HCT116 (cell line): ENCODE data around the gene CDH2. TPM values are rescaled to one million over a fixed set of nuclear protein-coding genes. Genes with fewer than 3 reads are reported as not detected.

Experiments
- ATAC-seq: fragments of 200-7000 bp; cut with Tn5 transposase; 2 replicates; pipeline ENCODE4 v1.9.1; 2020; ENCODE audit warnings: mild to moderate bottlenecking, moderate library complexity
- BruUV-seq: library from RNA; stranded (reverse); fragments of 400-500 nt; replicated peaks from 2 replicates; lab custom pipeline; 2021; lab: Mats Ljungman, UMichigan
- CTCF ChIA-PET: fragments of 300-600 bp; sonication (Branson Sonifier 250); formaldehyde crosslinking; loops from one replicate; lab custom pipeline; 2021; ENCODE audit warnings: antibody characterized with exemption; lab: Charles Lee
- POLR2A ChIA-PET: fragments of 300-600, 350-600 bp; sonication (Branson Sonifier 250); formaldehyde crosslinking; loops from one replicate; lab custom pipeline; 2021; ENCODE audit warnings: antibody characterized with exemption; lab: Charles Lee
- RAD21 ChIA-PET, 2 experiments: fragments of 300-600 bp; sonication (Branson Sonifier 250); formaldehyde crosslinking; loops; one replicate each; lab custom pipeline; 2023; ENCODE audit warnings: low total read pairs in 2 of 2; ENCODE audit not compliant: uncharacterized antibody in 2 of 2, unreplicated experiment in 2 of 2, low non-redundant PET in 1 of 2; lab: Charles Lee
- DNase-seq: peaks from one replicate; pipeline ENCODE4 v3.0.0-alpha.2; 2010; ENCODE audit warnings: low read depth, low spot score
- H2AFZ ChIP-seq: fragments of 200-600 bp; shearing (Covaris generic), sonication (generic); 2 replicates; pipeline ENCODE4 v1.6.1; 2017; ENCODE audit warnings: low read depth, mixed run types, mixed read lengths, antibody characterized with exemption, low read length; ENCODE audit not compliant: poor library complexity, severe bottlenecking
- H3K27ac ChIP-seq: 2 replicates; pipeline ENCODE4 v1.5.1; 2012; ENCODE audit warnings: low read depth, low read length
- H3K27me3 ChIP-seq: fragments of 200-600 bp; sonication (generic); 2 replicates; pipeline ENCODE4 v1.6.1; 2016; ENCODE audit warnings: mixed run types, low read length, mixed read lengths; ENCODE audit not compliant: insufficient read depth
- H3K36me3 ChIP-seq, 2 experiments: fragments of 200-500 bp in 1 of 2; fragments of 200-600 bp in 1 of 2; sonication (Bioruptor generic) in 1 of 2; sonication (generic) in 1 of 2; 2 replicates each; pipeline versions ENCODE4 v1.5.1 to v1.6.1; 2014 to 2016; ENCODE audit warnings: low read length in 2 of 2, inconsistent platforms in 1 of 2, mixed read lengths in 1 of 2, mixed run types in 1 of 2; ENCODE audit not compliant: insufficient read depth in 2 of 2, control insufficient read depth in 1 of 2
- H3K4me1 ChIP-seq, 2 experiments: fragments of 200-600 bp in 1 of 2; sonication (generic) in 1 of 2; 2 replicates each; pipeline versions ENCODE4 v1.5.1 to v1.6.1; 2012 to 2017; ENCODE audit warnings: low read length in 2 of 2, inconsistent platforms in 1 of 2, mild to moderate bottlenecking in 1 of 2, mixed read lengths in 1 of 2, mixed run types in 1 of 2, moderate library complexity in 1 of 2; ENCODE audit not compliant: insufficient read depth in 2 of 2, control insufficient read depth in 1 of 2
- H3K4me2 ChIP-seq: fragments of 200-600 bp; sonication (generic); 2 replicates; pipeline ENCODE4 v1.6.1; 2017; ENCODE audit warnings: mixed run types, low read length, mixed read lengths
- H3K4me3 ChIP-seq, 2 experiments: fragments of 200-600 bp in 1 of 2; sonication (generic) in 1 of 2; replicated peaks in 1 of 2; 2 replicates each; pipeline ENCODE4 v1.5.1; 2011 to 2016; ENCODE audit warnings: low read length in 2 of 2, control low read depth in 1 of 2, low read depth in 1 of 2, mild to moderate bottlenecking in 1 of 2, mixed read lengths in 1 of 2, mixed run types in 1 of 2
- H3K79me2 ChIP-seq: fragments of 200-600 bp; sonication (generic); 2 replicates; pipeline ENCODE4 v1.6.1; 2017; ENCODE audit warnings: mild to moderate bottlenecking, mixed run types, low read length, moderate library complexity, mixed read lengths; ENCODE audit not compliant: insufficient read depth
- H3K9ac ChIP-seq: fragments of 200-600 bp; sonication (generic); 2 replicates; pipeline ENCODE4 v1.6.1; 2016; ENCODE audit warnings: low read length, mixed read lengths
- H3K9me2 ChIP-seq: fragments of 200-600 bp; sonication (generic), shearing (Covaris generic); 2 replicates; pipeline ENCODE4 v1.6.1; 2017; ENCODE audit warnings: mixed run types, mild to moderate bottlenecking, moderate library complexity; ENCODE audit not compliant: insufficient read depth
- H3K9me3 ChIP-seq, 2 experiments: fragments of 200-500 bp in 1 of 2; fragments of 200-600 bp in 1 of 2; sonication (Bioruptor generic) in 1 of 2; sonication (generic) in 1 of 2; 2 replicates each; pipeline ENCODE4 v1.6.1; 2014 to 2017; ENCODE audit warnings: low read length in 2 of 2, mixed read lengths in 2 of 2, inconsistent platforms in 1 of 2, low read depth in 1 of 2, mild to moderate bottlenecking in 1 of 2, mixed run types in 1 of 2, moderate library complexity in 1 of 2; ENCODE audit not compliant: control insufficient read depth in 1 of 2, insufficient read depth in 1 of 2
- H4K20me1 ChIP-seq: fragments of 200-600 bp; sonication (generic), shearing (Covaris generic); 2 replicates; pipeline ENCODE4 v1.6.1; 2017; ENCODE audit warnings: mixed run types, mild to moderate bottlenecking, moderate library complexity; ENCODE audit not compliant: insufficient read depth
- CBX3 ChIP-seq: IDR thresholded peaks from 2 replicates; pipeline ENCODE4 v1.6.1; 2012; ENCODE audit warnings: low read depth
- CEBPB ChIP-seq: IDR thresholded peaks from 2 replicates; pipeline ENCODE4 v1.6.1; 2012; ENCODE audit warnings: low read depth
- CTCF ChIP-seq, 3 experiments: fragments of 200-600 bp in 1 of 3; sonication (generic) in 1 of 3; IDR thresholded peaks in 2 of 3; conservative IDR thresholded peaks in 1 of 3; 2 replicates each; pipeline ENCODE4 v1.5.1; 2012 to 2017; ENCODE audit warnings: low read depth in 2 of 3, low read length in 2 of 3, antibody characterized with exemption in 1 of 3, borderline replicate concordance in 1 of 3, control low read depth in 1 of 3, mild to moderate bottlenecking in 1 of 3, mixed read lengths in 1 of 3, mixed run types in 1 of 3, moderate library complexity in 1 of 3; ENCODE audit not compliant: insufficient read depth in 1 of 3
- EGR1 ChIP-seq: IDR thresholded peaks from 2 replicates; pipeline ENCODE4 v1.6.1; 2012; ENCODE audit warnings: low read depth
- ELF1 ChIP-seq: IDR thresholded peaks from 2 replicates; pipeline ENCODE4 v1.6.1; 2012; ENCODE audit warnings: low read depth, borderline replicate concordance
- EZH2 ChIP-seq: fragments of 200-600 bp; sonication (generic); IDR thresholded peaks from 2 replicates; pipeline ENCODE4 v1.6.1; 2017; ENCODE audit warnings: antibody characterized with exemption, mixed run types
- EZH2phosphoT487 ChIP-seq: fragments of 200-600 bp; IDR thresholded peaks from 2 replicates; pipeline ENCODE4 v1.6.1; 2018; ENCODE audit warnings: antibody characterized with exemption, borderline replicate concordance
- FOSL1 ChIP-seq: IDR thresholded peaks from 2 replicates; pipeline ENCODE4 v1.6.1; 2012; ENCODE audit warnings: low read depth
- JUND ChIP-seq: IDR thresholded peaks from 2 replicates; pipeline ENCODE4 v1.6.1; 2012
- MAX ChIP-seq: IDR thresholded peaks from 2 replicates; pipeline ENCODE4 v1.6.1; 2012
- POLR2A ChIP-seq: IDR thresholded peaks from 2 replicates; pipeline ENCODE4 v1.7.0; 2011; ENCODE audit warnings: borderline replicate concordance; ENCODE audit not compliant: insufficient read depth, insufficient read length; ENCODE audit errors: extremely low read depth
- POLR2AphosphoS5 ChIP-seq: IDR thresholded peaks from 2 replicates; pipeline ENCODE4 v1.6.1; 2011; ENCODE audit warnings: mild to moderate bottlenecking, low read depth, low read length, moderate library complexity
- RAD21 ChIP-seq: IDR thresholded peaks from 2 replicates; pipeline ENCODE4 v1.6.1; 2012; ENCODE audit warnings: low read depth, mild to moderate bottlenecking
- SIN3A ChIP-seq: IDR thresholded peaks from 2 replicates; pipeline ENCODE4 v1.6.1; 2012; ENCODE audit warnings: low read depth
- SP1 ChIP-seq: IDR thresholded peaks from 2 replicates; pipeline ENCODE4 v1.6.1; 2012; ENCODE audit warnings: low read depth
- SRF ChIP-seq: IDR thresholded peaks from 2 replicates; pipeline ENCODE4 v1.6.1; 2012; ENCODE audit warnings: low read depth
- TCF7L2 ChIP-seq: IDR thresholded peaks from 2 replicates; pipeline ENCODE4 v1.7.0; 2011; ENCODE audit warnings: borderline replicate concordance, inconsistent platforms; ENCODE audit not compliant: insufficient read depth, insufficient read length; ENCODE audit errors: extremely low read depth
- ZFX ChIP-seq: fragments of 450-650 bp; IDR thresholded peaks from 2 replicates; pipeline ENCODE4 v1.6.1; 2017
- ZNF274 ChIP-seq: fragments of 200-500 bp; sonication (Bioruptor generic); IDR thresholded peaks from 2 replicates; pipeline ENCODE4 v1.6.1; 2014; ENCODE audit warnings: mild to moderate bottlenecking, low read depth, low read length, inconsistent platforms
- intact Hi-C: fragments of 100-400 bp; cut with micrococcal nuclease; formaldehyde crosslinking; loops from 2 replicates; pipeline ENCODE4 v1.10.0; 2022
- total RNA-seq: library from RNA; stranded (reverse); gene quantifications from one replicate; pipeline ENCODE4 v1.2.1, GENCODE V29; 2021; ENCODE audit not compliant: unreplicated experiment

The CDH2 gene
- total RNA-seq, 1 experiment from 2014 or later, result 0.15 TPM

DNA sequence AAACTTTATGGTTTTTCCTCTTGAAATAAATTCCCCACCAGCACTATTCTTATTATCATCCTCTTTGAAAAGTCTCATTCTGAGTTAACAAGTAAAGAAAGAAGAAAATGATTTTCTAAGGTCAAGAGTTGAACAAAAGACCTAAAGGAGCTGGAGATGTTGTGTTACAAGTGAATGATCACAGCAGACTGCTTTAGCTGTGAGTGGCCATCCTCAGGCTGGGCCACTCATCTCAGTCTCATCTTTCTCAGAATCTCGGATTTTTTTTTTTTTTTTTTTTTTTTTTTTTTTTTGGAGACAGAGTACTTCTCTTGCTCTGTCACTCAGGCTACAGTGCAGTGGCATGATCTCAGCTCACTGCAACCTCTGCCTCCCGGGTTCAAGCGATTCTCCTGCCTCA lies 133.3 kb downstream of the CDH2 start:
- Histone ChIP-seq H3K4me1 (no peaks in the 10 kb centered on the region), H3K9me3 (no peaks in the 10 kb centered on the region), H3K4me2 (no peak overlapping the region), H3K27me3 (no peaks in the 10 kb centered on the region), H3K79me2 (no peaks in the 10 kb centered on the region), H3K36me3 (no peaks in the 10 kb centered on the region), H2AFZ (no peak overlapping the region), H4K20me1 (no peaks in the 10 kb centered on the region), H3K9ac (no peak overlapping the region), H3K4me3 (no peak overlapping the region), H3K9me2 (no peaks in the 10 kb centered on the region), H3K27ac (no peak overlapping the region)
- intact Hi-C loops, result no loop called here
- ChIA-PET RAD21 (no interaction called here), POLR2A (no interaction called here), CTCF (no interaction called here)
- DNase-seq (no peak), ATAC-seq (no peak)
- no TSS peak for BruUV-seq
- TF ChIP-seq SRF (no peak), ELF1 (no peak), POLR2A (no peak), ZFX (no peak), SIN3A (no peak)

- Histone ChIP-seq H3K79me2 (no peaks in the 10 kb centered on the region), H3K9me2 (no peaks in the 10 kb centered on the region), H3K27ac (no peak overlapping the region), H3K4me3 (no peak overlapping the region), H3K4me1 (no peaks in the 10 kb centered on the region), H2AFZ (no peak overlapping the region), H3K9me3 (no peaks in the 10 kb centered on the region), H3K27me3 (no peaks in the 10 kb centered on the region), H3K36me3 (no peaks in the 10 kb centered on the region), H4K20me1 (no peaks in the 10 kb centered on the region), H3K9ac (no peak overlapping the region), H3K4me2 (no peak overlapping the region)
- ATAC-seq, result no peak
- CTCF ChIA-PET, result no interaction called here
- POLR2A ChIA-PET, result no interaction called here
- no peak for TF ChIP-seq CBX3
- TF ChIP-seq EZH2phosphoT487, result no peak
- no peak for TF ChIP-seq JUND
- TF ChIP-seq SRF, result no peak
- no peak for TF ChIP-seq SP1
- TF ChIP-seq CTCF (IDR thresholded peaks at IDR 0.05 in 2 of 3, conservative IDR thresholded peaks at IDR 0.05 in 1 of 3; ENCODE audit: borderline replicate concordance in 1 of 3, insufficient read depth in 1 of 3, low read depth in 2 of 3, low read length in 2 of 3), result no peak
- TF ChIP-seq TCF7L2, result no peak
- TF ChIP-seq ELF1, result no peak
- no peak for TF ChIP-seq ZNF274
- no peak for TF ChIP-seq FOSL1
- no peak for TF ChIP-seq ZFX
- TF ChIP-seq CEBPB, result no peak
- no peak for TF ChIP-seq POLR2AphosphoS5
- TF ChIP-seq SIN3A, result no peak
- TF ChIP-seq EZH2, result no peak
- TF ChIP-seq RAD21, result no peak
- no peak for TF ChIP-seq POLR2A
- no peak for TF ChIP-seq MAX
- no peak for TF ChIP-seq EGR1
- intact Hi-C loops, result no loop called here
- RAD21 ChIA-PET, result no interaction called here
- no TSS peak for BruUV-seq
- no peak for DNase-seq
Measured at GRCh38 chr18:28041366-28041765, 135.6 kb downstream of the CDH2 start.
